H1 (cell line): Measurements from ENCODE around the gene GFI1B. TPM values are rescaled to one million over a fixed set of nuclear protein-coding genes. Genes with fewer than 3 reads are reported as not detected.
A peak's percentile ranks its signal among the peaks of the same experiment; 100 is the strongest.

ENCODE experiments used
- BRCA1 ChIP-seq: IDR thresholded peaks from 2 replicates; pipeline ENCODE4 v1.6.1; 2012; ENCODE audit warnings: low read depth, low read length, improper control_type of control experiment
- CTCF ChIP-seq, 3 experiments: IDR thresholded peaks; 1 replicate in 2 of 3; 2 replicates in 1 of 3; pipeline versions ENCODE4 v1.5.1 to v1.6.1; 2011; ENCODE audit warnings: low read length in 3 of 3, mild to moderate bottlenecking in 3 of 3, inconsistent platforms in 2 of 3, low read depth in 1 of 3, moderate library complexity in 1 of 3; ENCODE audit not compliant: insufficient read depth in 1 of 3; ENCODE audit errors: control extremely low read depth in 1 of 3
- GABPA ChIP-seq: IDR thresholded peaks from 2 replicates; pipeline ENCODE4 v1.6.1; 2011; ENCODE audit warnings: mild to moderate bottlenecking, low read length, moderate library complexity, borderline replicate concordance; ENCODE audit not compliant: insufficient read depth
- GTF2F1 ChIP-seq: IDR thresholded peaks from 2 replicates; pipeline ENCODE4 v1.6.1; 2012; ENCODE audit warnings: low read depth, low read length, improper control_type of control experiment, borderline replicate concordance
- HDAC6 ChIP-seq: IDR thresholded peaks from one replicate; pipeline ENCODE4 v1.7.1; 2012; ENCODE audit warnings: low read depth, mild to moderate bottlenecking, inconsistent platforms, low read length, moderate library complexity
- KDM4A ChIP-seq: IDR thresholded peaks from one replicate; pipeline ENCODE4 v1.7.1; 2012; ENCODE audit warnings: low read depth, mild to moderate bottlenecking, moderate library complexity, low read length, inconsistent platforms; ENCODE audit not compliant: severe bottlenecking
- KDM5A ChIP-seq: fragments of 200-600 bp; IDR thresholded peaks from 2 replicates; pipeline ENCODE4 v1.7.1; 2012; ENCODE audit warnings: mild to moderate bottlenecking, low read length, inconsistent platforms, mixed read lengths
- MAX ChIP-seq: IDR thresholded peaks from 2 replicates; pipeline ENCODE4 v1.6.1; 2012; ENCODE audit warnings: inconsistent platforms
- NANOG ChIP-seq: IDR thresholded peaks from 2 replicates; pipeline ENCODE4 v1.6.1; 2011; ENCODE audit warnings: low read length, low read depth, mild to moderate bottlenecking, inconsistent platforms; ENCODE audit not compliant: insufficient read depth, poor library complexity, severe bottlenecking
- PHF8 ChIP-seq: fragments of 200-600 bp; sonication (generic); conservative IDR thresholded peaks from 2 replicates; pipeline ENCODE4 v1.7.1; 2012; ENCODE audit warnings: low read depth, mild to moderate bottlenecking, inconsistent platforms, low read length, moderate library complexity
- RBBP5 ChIP-seq: IDR thresholded peaks from 2 replicates; pipeline ENCODE4 v1.7.1; 2012; ENCODE audit warnings: low read depth, mild to moderate bottlenecking, inconsistent platforms, low read length, moderate library complexity, borderline replicate concordance
- SIRT6 ChIP-seq: IDR thresholded peaks from one replicate; pipeline ENCODE4 v1.7.1; 2012; ENCODE audit warnings: low read length, inconsistent platforms
- SIX5 ChIP-seq: IDR thresholded peaks from 2 replicates; pipeline ENCODE4 v1.6.1; 2011; ENCODE audit warnings: mild to moderate bottlenecking, low read depth, low read length
- SUZ12 ChIP-seq: fragments of 200-600 bp; sonication (generic); IDR thresholded peaks from 2 replicates; pipeline ENCODE4 v1.6.1; 2012; ENCODE audit warnings: mild to moderate bottlenecking, inconsistent platforms, low read length, moderate library complexity, mixed read lengths
- TAF1 ChIP-seq: IDR thresholded peaks from 2 replicates; pipeline ENCODE4 v1.6.1; 2011; ENCODE audit warnings: mild to moderate bottlenecking, low read depth, low read length
- TBP ChIP-seq: IDR thresholded peaks from 2 replicates; pipeline ENCODE4 v1.6.1; 2011; ENCODE audit warnings: low read depth, low read length, improper control_type of control experiment
- TCF12 ChIP-seq: IDR thresholded peaks from 2 replicates; pipeline ENCODE4 v1.6.1; 2011; ENCODE audit warnings: low read depth, mild to moderate bottlenecking, low read length
- USF2 ChIP-seq: IDR thresholded peaks from 2 replicates; pipeline ENCODE4 v1.6.1; 2011; ENCODE audit warnings: low read length, improper control_type of control experiment
- polyA plus RNA-seq, 7 experiments: library from polyadenylated mRNA; depleted of rRNA in 3 of 7; stranded (reverse) in 5 of 7; unstranded in 2 of 7; fragments of >200 nt in 5 of 7; fragments of 200-250 nt in 2 of 7; gene quantifications; 1 replicate in 5 of 7; 2 replicates in 1 of 7; 4 replicates in 1 of 7; pipeline versions ENCODE4 v1.2.1 to v1.2.3, GENCODE V29; 2011 to 2013; ENCODE audit warnings: missing spikeins in 2 of 7, mixed read lengths in 2 of 7
- total RNA-seq: library from RNA; stranded (reverse); fragmentation: NEBNext Ultra II Directional; extraction: Animal tissue kit (Norgen Biotek cat#: 25700); gene quantifications from 2 replicates; pipeline ENCODE4 v1.2.1, GENCODE V29; 2021
- TF ChIP-seq, protein P1 (sequence below): IDR thresholded peaks from 2 replicates; pipeline ENCODE4 v1.6.1; 2012; ENCODE audit warnings: inconsistent platforms

GFI1B gene
- total and polyA plus RNA-seq, 2 of the 8 experiments (the other 6 are each of a cell fraction or from before 2014, with no cell fraction given): 0.09 to 0.11 TPM

DNA sequence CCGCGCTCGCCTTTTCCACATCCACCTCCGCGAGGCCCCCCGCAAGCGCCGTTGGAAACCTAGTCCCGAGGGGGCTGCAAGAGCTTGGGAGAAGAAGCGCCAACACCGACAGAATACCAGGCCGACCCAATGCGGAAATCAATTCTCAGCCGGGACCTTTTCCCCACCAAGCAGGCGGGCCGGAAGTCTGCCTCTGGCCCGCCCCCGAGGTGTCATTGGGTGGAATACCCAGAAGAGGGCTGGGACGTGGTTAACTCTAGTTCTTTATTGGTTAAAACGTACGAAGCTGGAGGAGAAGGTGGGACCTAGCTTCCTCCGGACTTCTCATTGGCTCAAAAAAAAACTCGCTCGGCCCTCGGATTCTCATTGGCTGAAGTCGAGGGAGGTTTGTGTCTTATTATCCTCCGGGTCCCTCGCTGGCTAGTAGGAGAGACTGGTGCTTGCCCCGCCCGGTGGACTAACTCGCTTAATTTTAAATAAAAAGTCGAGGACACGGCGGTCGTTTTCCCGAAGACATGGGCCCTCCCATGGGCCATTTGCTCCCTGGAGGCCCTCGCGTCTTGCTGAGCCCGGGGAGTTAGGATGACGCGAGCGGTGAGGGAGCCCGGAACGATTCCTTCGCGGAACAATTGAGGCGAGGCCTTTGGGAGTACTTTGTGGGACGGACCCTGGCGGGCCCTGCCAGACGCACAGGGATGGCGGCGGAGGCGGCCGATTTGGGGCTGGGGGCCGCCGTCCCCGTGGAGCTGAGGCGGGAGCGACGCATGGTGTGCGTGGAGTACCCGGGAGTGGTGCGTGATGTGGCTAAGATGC, 52.0 kb downstream of the GFI1B start, which contains the start of gene GTF3C5 (continued):
- no peak for TF ChIP-seq BRCA1
- no peak for TF ChIP-seq SIRT6
- no peak for TF ChIP-seq SUZ12
- no peak for TF ChIP-seq TCF12
- TF ChIP-seq GTF2F1: peak; percentile 76; the same call in 1 of the 2 replicates
- no peak for TF ChIP-seq CTCF (IDR thresholded peaks at IDR 0.05; ENCODE audit: control extremely low read depth in 1 of 3, insufficient read depth in 1 of 3, low read depth in 1 of 3, low read length in 3 of 3)
- TF ChIP-seq KDM5A: peak; percentile 99
- no peak for TF ChIP-seq HDAC6
- peak; percentile 71 for TF ChIP-seq KDM4A
- peak; percentile 81; the same call in 1 of the 2 replicates for TF ChIP-seq RBBP5
- no peak for TF ChIP-seq NANOG
- TF ChIP-seq TAF1: peak; percentile 100
- peak; percentile 96 for TF ChIP-seq TBP
- TF ChIP-seq GABPA: peak; percentile 85
- TF ChIP-seq PHF8: peak; percentile 96
- no peak for TF ChIP-seq USF2
- TF ChIP-seq SIX5: peak; percentile 20; the same call in 1 of the 2 replicates
- TF ChIP-seq, protein P1, sequence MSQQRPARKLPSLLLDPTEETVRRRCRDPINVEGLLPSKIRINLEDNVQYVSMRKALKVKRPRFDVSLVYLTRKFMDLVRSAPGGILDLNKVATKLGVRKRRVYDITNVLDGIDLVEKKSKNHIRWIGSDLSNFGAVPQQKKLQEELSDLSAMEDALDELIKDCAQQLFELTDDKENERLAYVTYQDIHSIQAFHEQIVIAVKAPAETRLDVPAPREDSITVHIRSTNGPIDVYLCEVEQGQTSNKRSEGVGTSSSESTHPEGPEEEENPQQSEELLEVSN: peak; percentile 65
- TF ChIP-seq MAX: peak; percentile 47; the same call in 1 of the 2 replicates
